GM12892 (cell line): ENCODE results near the gene L1TD1.
"Not testable (repeated sequence)": the region's sequence is repeated elsewhere in the genome, so short reads cannot be mapped to it uniquely, and the experiment has no call there.

Experiments
- POLR2A ChIP-seq: IDR thresholded peaks from 2 replicates; pipeline ENCODE4 v1.6.1; 2011; ENCODE audit warnings: low read depth, low read length, control low read depth
- POLR2AphosphoS5 ChIP-seq: IDR thresholded peaks from 2 replicates; pipeline ENCODE4 v1.6.1; 2011; ENCODE audit warnings: low read depth, low read length, control low read depth

DNA sequence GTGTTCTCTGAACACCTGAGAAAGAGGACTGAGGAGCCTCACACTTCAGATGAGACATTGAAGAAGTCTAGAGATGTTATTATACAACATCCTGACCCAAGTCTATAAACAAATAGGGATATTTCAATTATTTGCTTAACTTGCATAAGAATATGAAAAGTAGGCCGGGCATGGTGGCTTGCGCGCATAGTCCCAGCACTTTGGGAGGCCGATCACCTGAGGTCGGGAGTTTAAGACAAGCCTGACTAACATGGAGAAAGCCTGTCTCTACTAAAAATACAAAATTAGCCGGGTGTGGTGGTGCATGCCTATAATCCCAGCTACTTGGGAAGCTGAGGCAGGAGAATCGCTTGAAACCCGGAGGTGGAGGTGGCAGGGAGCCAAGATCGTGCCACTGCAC lies 25.8 kb downstream of the L1TD1 start:
- TF ChIP-seq POLR2AphosphoS5, POLR2A: not testable (repeated sequence)
